ENCODE results near the gene GDI2. TPM values are rescaled to one million over a fixed set of nuclear protein-coding genes. Genes with fewer than 3 reads are reported as not detected.

The GDI2 gene
- total RNA-seq, 1 experiment from 2014 or later = 325 TPM

DNA sequence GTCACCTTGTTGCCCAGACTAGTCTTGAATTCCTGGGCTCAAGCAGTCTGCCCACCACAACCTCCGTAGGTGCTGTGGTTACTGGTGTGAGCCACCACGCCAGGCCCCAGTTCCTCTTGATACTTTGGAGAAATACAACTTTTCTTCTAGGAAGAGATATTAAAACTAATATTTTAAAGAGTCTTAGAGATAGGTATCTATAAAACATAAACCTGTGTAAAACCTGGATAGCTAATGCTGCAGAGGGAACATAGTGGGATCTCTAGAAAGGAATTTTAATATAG is 4.8 kb upstream of the GDI2 start:
- intact Hi-C loops (cut with micrococcal nuclease; ENCODE audit: unreplicated experiment) = no loop called here
- DNase-seq (ENCODE audit: low spot score) = no peak
- no TSS peak for BruUV-seq (replicated peaks)
- ChIA-PET POLR2A (ENCODE audit: low non-redundant PET) (no interaction called here), CTCF (no interaction called here)
- TF ChIP-seq, protein P1, sequence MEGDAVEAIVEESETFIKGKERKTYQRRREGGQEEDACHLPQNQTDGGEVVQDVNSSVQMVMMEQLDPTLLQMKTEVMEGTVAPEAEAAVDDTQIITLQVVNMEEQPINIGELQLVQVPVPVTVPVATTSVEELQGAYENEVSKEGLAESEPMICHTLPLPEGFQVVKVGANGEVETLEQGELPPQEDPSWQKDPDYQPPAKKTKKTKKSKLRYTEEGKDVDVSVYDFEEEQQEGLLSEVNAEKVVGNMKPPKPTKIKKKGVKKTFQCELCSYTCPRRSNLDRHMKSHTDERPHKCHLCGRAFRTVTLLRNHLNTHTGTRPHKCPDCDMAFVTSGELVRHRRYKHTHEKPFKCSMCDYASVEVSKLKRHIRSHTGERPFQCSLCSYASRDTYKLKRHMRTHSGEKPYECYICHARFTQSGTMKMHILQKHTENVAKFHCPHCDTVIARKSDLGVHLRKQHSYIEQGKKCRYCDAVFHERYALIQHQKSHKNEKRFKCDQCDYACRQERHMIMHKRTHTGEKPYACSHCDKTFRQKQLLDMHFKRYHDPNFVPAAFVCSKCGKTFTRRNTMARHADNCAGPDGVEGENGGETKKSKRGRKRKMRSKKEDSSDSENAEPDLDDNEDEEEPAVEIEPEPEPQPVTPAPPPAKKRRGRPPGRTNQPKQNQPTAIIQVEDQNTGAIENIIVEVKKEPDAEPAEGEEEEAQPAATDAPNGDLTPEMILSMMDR (conservative IDR thresholded peaks at IDR 0.05; ENCODE audit: low read depth, low read length) = no peak
- no peak for TF ChIP-seq EZH2 (IDR thresholded peaks at IDR 0.05; ENCODE audit: borderline replicate concordance, low read depth, low read length, poor library complexity, severe bottlenecking)
- Histone ChIP-seq H3K4me3 (ENCODE audit: low read depth, low read length, poor library complexity, severe bottlenecking) (no peak overlapping the region), H3K27ac (ENCODE audit: low read depth, low read length, poor library complexity, severe bottlenecking) (no peak overlapping the region), H3K4me1 (ENCODE audit: insufficient read depth, low read length, poor library complexity, severe bottlenecking) (peaks cover 9% of the 10 kb centered on the region), H3K27me3 (replicated peaks; ENCODE audit: insufficient read depth, low read depth, low read length, poor library complexity) (no peaks in the 10 kb centered on the region), H3K9me3 (ENCODE audit: low read depth, low read length, poor library complexity, severe bottlenecking) (no peaks in the 10 kb centered on the region), H3K36me3 (ENCODE audit: insufficient read depth, low read length, poor library complexity, severe bottlenecking) (no peaks in the 10 kb centered on the region)

DNA sequence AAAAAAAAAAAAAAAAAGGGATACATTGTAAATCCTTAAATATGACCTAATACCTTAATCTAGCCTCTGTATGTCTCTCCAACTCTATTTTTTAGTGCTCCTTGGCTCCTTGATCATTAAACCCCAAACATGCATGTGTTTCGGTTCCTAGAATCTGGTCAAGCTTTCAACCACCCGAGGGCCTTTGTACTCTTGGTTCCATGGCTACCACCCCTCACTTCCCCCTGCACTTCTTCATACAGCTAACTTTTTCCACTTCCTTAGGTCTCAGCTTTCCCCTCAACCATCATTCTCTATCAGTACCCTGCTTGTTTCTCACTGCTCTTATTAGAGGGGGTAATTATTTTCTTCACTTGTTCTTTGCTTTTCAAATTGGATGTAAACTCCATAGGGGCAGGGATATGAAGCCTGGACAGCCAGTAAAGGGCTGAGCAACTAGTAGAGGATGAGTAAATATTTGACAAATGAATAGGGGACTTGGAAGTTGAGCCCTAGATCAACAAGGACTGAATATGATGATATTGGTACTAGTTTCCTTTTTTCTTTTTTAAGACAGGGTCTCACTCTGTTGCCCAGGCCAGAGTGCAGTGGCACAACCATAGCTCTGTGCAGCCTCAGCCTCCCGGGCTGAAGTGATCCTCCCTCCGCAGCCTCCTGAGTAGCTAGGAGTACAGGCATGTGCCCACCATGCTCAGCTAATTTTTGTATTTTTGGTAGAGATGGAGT is 4.3 kb upstream of the GDI2 start:
- BruUV-seq (replicated peaks) = no TSS peak
- Histone ChIP-seq H3K36me3 (ENCODE audit: insufficient read depth, low read length, poor library complexity, severe bottlenecking) (no peaks in the 10 kb centered on the region), H3K27me3 (replicated peaks; ENCODE audit: insufficient read depth, low read depth, low read length, poor library complexity) (no peaks in the 10 kb centered on the region), H3K4me3 (ENCODE audit: low read depth, low read length, poor library complexity, severe bottlenecking) (no peak overlapping the region), H3K27ac (ENCODE audit: low read depth, low read length, poor library complexity, severe bottlenecking) (no peak overlapping the region), H3K9me3 (ENCODE audit: low read depth, low read length, poor library complexity, severe bottlenecking) (no peaks in the 10 kb centered on the region), H3K4me1 (ENCODE audit: insufficient read depth, low read length, poor library complexity, severe bottlenecking) (peaks cover 9% of the 10 kb centered on the region)
- ChIA-PET POLR2A (ENCODE audit: low non-redundant PET) (no interaction called here), CTCF (no interaction called here)
- TF ChIP-seq, protein P1 (conservative IDR thresholded peaks at IDR 0.05; ENCODE audit: low read depth, low read length) = no peak
- TF ChIP-seq EZH2 (IDR thresholded peaks at IDR 0.05; ENCODE audit: borderline replicate concordance, low read depth, low read length, poor library complexity, severe bottlenecking) = no peak
- no peak for DNase-seq (ENCODE audit: low spot score)
- intact Hi-C loops (cut with micrococcal nuclease; ENCODE audit: unreplicated experiment) = no loop called here

DNA sequence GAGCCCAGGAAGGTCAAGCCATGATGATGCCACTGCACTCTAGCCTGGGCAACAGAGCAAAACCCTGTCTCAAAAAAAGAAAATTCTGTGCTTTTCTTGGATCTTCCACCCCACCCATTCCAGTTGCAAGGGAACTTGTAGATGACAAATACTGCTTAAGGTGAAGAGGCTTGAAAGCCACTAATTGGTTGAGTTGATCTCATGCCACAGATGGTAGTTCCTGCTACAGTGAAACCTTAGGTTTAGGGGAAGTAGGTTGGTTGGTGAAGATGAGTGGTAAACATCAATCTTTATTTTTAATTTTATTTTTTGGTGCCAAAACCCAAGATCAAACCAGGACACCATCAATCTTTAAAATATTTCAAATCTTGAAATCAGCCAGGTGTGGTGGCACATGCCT is 2.9 kb upstream of the GDI2 start:
- CTCF ChIA-PET = no interaction called here
- H3K4me3 ChIP-seq (ENCODE audit: low read depth, low read length, poor library complexity, severe bottlenecking) = no peak overlapping the region
- POLR2A ChIA-PET (ENCODE audit: low non-redundant PET) = no interaction called here
- H3K27me3 ChIP-seq (replicated peaks; ENCODE audit: insufficient read depth, low read depth, low read length, poor library complexity) = no peaks in the 10 kb centered on the region
- H3K4me1 ChIP-seq (ENCODE audit: insufficient read depth, low read length, poor library complexity, severe bottlenecking) = peaks cover 9% of the 10 kb centered on the region
- H3K27ac ChIP-seq (ENCODE audit: low read depth, low read length, poor library complexity, severe bottlenecking) = no peak overlapping the region
- intact Hi-C loops (cut with micrococcal nuclease; ENCODE audit: unreplicated experiment) = no loop called here
- no TSS peak for BruUV-seq (replicated peaks)
- no peak for DNase-seq (ENCODE audit: low spot score)
- no peaks in the 10 kb centered on the region for H3K36me3 ChIP-seq (ENCODE audit: insufficient read depth, low read length, poor library complexity, severe bottlenecking)
- no peaks in the 10 kb centered on the region for H3K9me3 ChIP-seq (ENCODE audit: low read depth, low read length, poor library complexity, severe bottlenecking)
- TF ChIP-seq EZH2 (IDR thresholded peaks at IDR 0.05; ENCODE audit: borderline replicate concordance, low read depth, low read length, poor library complexity, severe bottlenecking) = no peak
- TF ChIP-seq, protein P1 (conservative IDR thresholded peaks at IDR 0.05; ENCODE audit: low read depth, low read length) = no peak

Measured in A673 (cell line).